D721Med (cell line): ENCODE data around the gene ARHGAP21.

Experiments used
- DNase-seq: peaks from one replicate; pipeline ENCODE4 v3.0.0; 2011; ENCODE audit warnings: low spot score; ENCODE audit not compliant: insufficient read length
- FAIRE-seq: peaks from 2 replicates; lab custom pipeline; 2011; peaks lifted over from hg19 to GRCh38; lab: Jason Lieb, UNC
- CTCF ChIP-seq: IDR thresholded peaks from 2 replicates; pipeline ENCODE4 v1.5.1; 2012; ENCODE audit warnings: mild to moderate bottlenecking, control low read depth; ENCODE audit not compliant: insufficient read depth; ENCODE audit errors: missing control alignments

Gene ARHGAP21

GRCh38 chr10:24552346-24553016 is 171.2 kb downstream of the ARHGAP21 start:
- DNase-seq (no peak), FAIRE-seq (no peak)
- TF ChIP-seq CTCF, result no peak

- no peak for TF ChIP-seq CTCF
- DNase-seq (no peak), FAIRE-seq (no peak)
These were observed 172.5 kb downstream of the ARHGAP21 start for GRCh38 chr10:24551161-24551560.

- DNase-seq (no peak), FAIRE-seq (no peak)
- TF ChIP-seq CTCF, result no peak
These were observed 173.0 kb downstream of the ARHGAP21 start for GRCh38 chr10:24550680-24551079.

GRCh38 chr10:24545585-24545984 is 178.1 kb downstream of the ARHGAP21 start:
- DNase-seq (no peak), FAIRE-seq (no peak)
- no peak for TF ChIP-seq CTCF

GRCh38 chr10:24544776-24545175 is 178.9 kb downstream of the ARHGAP21 start:
- TF ChIP-seq CTCF, result no peak
- FAIRE-seq, result no peak
- no peak for DNase-seq

GRCh38 chr10:24542314-24543270 is 181.1 kb downstream of the ARHGAP21 start:
- no peak for FAIRE-seq
- DNase-seq, result no peak
- no peak for TF ChIP-seq CTCF
